Karpas-422 (cell line): ENCODE data around the gene FOXC2. TPM values are rescaled to one million over a fixed set of nuclear protein-coding genes. Genes with fewer than 3 reads are reported as not detected.

Source experiments
- DNase-seq: peaks from one replicate; pipeline ENCODE4 v3.0.0-alpha.2; 2015
- H2AFZ ChIP-seq: fragments of 200-600 bp; sonication (generic); 2 replicates; pipeline ENCODE4 v1.6.1; 2014; ENCODE audit warnings: antibody characterized with exemption, low read length, mixed read lengths
- H3K27ac ChIP-seq: fragments of 200-600 bp; sonication (generic); 2 replicates; pipeline ENCODE4 v1.5.1; 2014; ENCODE audit warnings: mild to moderate bottlenecking, low read length, moderate library complexity
- H3K27me3 ChIP-seq: fragments of 200-600 bp; sonication (generic); 2 replicates; pipeline ENCODE4 v1.6.1; 2014; ENCODE audit warnings: low read length, mixed read lengths
- H3K36me3 ChIP-seq: fragments of 200-600 bp; sonication (generic); 2 replicates; pipeline ENCODE4 v1.6.1; 2014; ENCODE audit warnings: low read length, mixed read lengths; ENCODE audit not compliant: insufficient read depth
- H3K4me1 ChIP-seq: fragments of 200-600 bp; sonication (generic); 2 replicates; pipeline ENCODE4 v1.6.1; 2014; ENCODE audit warnings: mild to moderate bottlenecking, low read length, mixed read lengths
- H3K4me2 ChIP-seq: fragments of 200-600 bp; sonication (generic); 2 replicates; pipeline ENCODE4 v1.6.1; 2014; ENCODE audit warnings: low read length, low read depth, mild to moderate bottlenecking; ENCODE audit not compliant: poor library complexity, severe bottlenecking
- H3K4me3 ChIP-seq: fragments of 200-600 bp; sonication (generic); 2 replicates; pipeline ENCODE4 v1.5.1; 2014; ENCODE audit warnings: mild to moderate bottlenecking, antibody characterized with exemption, low read length, mixed read lengths
- H3K79me2 ChIP-seq: fragments of 200-600 bp; sonication (generic); 2 replicates; pipeline ENCODE4 v1.6.1; 2014; ENCODE audit warnings: mild to moderate bottlenecking, low read length, mixed read lengths
- H3K9ac ChIP-seq: fragments of 200-600 bp; sonication (generic); 2 replicates; pipeline ENCODE4 v1.6.0; 2014; ENCODE audit warnings: low read length
- H3K9me2 ChIP-seq: fragments of 200-600 bp; sonication (generic), shearing (Covaris generic); replicated peaks from 2 replicates; pipeline ENCODE4 v1.6.0; 2014; ENCODE audit warnings: mild to moderate bottlenecking, low read length, moderate library complexity; ENCODE audit not compliant: insufficient read depth
- H3K9me3 ChIP-seq: fragments of 300-700, 200-600 bp; sonication (generic); 2 replicates; pipeline ENCODE4 v1.6.1; 2014; ENCODE audit warnings: low read length, mixed read lengths
- H4K20me1 ChIP-seq: fragments of 200-600 bp; sonication (generic); 2 replicates; pipeline ENCODE4 v1.6.1; 2014; ENCODE audit warnings: mild to moderate bottlenecking, antibody characterized with exemption, low read length, low read depth; ENCODE audit not compliant: insufficient read depth
- total RNA-seq: library from RNA; depleted of rRNA; stranded (reverse); fragments of >200 nt; shearing (Covaris generic); gene quantifications from 2 replicates; pipeline ENCODE4 v1.2.3, GENCODE V29; 2014; ENCODE audit warnings: low replicate concordance

FOXC2 gene
- total RNA-seq, 1 experiment from 2014 or later: not detected

- no peaks in the 10 kb centered on the region for H3K36me3 ChIP-seq
These were observed 9.0 kb upstream of the FOXC2 start for GRCh38 chr16:86557587-86557986.

GRCh38 chr16:86558355-86559193, 8.1 kb upstream of the FOXC2 start:
- Histone ChIP-seq H3K9me2 (no peaks in the 10 kb centered on the region), H3K9ac (no peak overlapping the region), H3K4me3 (no peak overlapping the region), H3K4me2 (no peak overlapping the region), H4K20me1 (no peaks in the 10 kb centered on the region), H3K27ac (no peak overlapping the region), H3K27me3 (no peaks in the 10 kb centered on the region), H3K9me3 (no peaks in the 10 kb centered on the region), H2AFZ (no peak overlapping the region), H3K36me3 (no peaks in the 10 kb centered on the region), H3K4me1 (peaks cover 12% of the 10 kb centered on the region), H3K79me2 (peaks cover 11% of the 10 kb centered on the region)
- no peak for DNase-seq

More at GRCh38 chr16:86557587-86557986, 9.0 kb upstream of the FOXC2 start:
- H3K9me3 ChIP-seq: no peaks in the 10 kb centered on the region
- no peak overlapping the region for H3K9ac ChIP-seq
- no peak overlapping the region for H3K4me3 ChIP-seq
- no peak overlapping the region for H3K4me2 ChIP-seq
- no peak overlapping the region for H2AFZ ChIP-seq
- no peak for DNase-seq
- peaks cover 12% of the 10 kb centered on the region for H3K4me1 ChIP-seq
- H3K79me2 ChIP-seq: peaks cover 11% of the 10 kb centered on the region
- H4K20me1 ChIP-seq: no peaks in the 10 kb centered on the region
- no peak overlapping the region for H3K27ac ChIP-seq
- no peaks in the 10 kb centered on the region for H3K9me2 ChIP-seq
- H3K27me3 ChIP-seq: no peaks in the 10 kb centered on the region

- Histone ChIP-seq H2AFZ (no peak overlapping the region), H3K9me3 (no peaks in the 10 kb centered on the region), H4K20me1 (no peaks in the 10 kb centered on the region), H3K27ac (no peak overlapping the region), H3K4me1 (peaks cover 7% of the 10 kb centered on the region), H3K9me2 (no peaks in the 10 kb centered on the region), H3K4me2 (no peak overlapping the region), H3K27me3 (no peaks in the 10 kb centered on the region), H3K36me3 (no peaks in the 10 kb centered on the region), H3K9ac (no peak overlapping the region), H3K79me2 (peaks cover under 1% of the 10 kb centered on the region), H3K4me3 (no peak overlapping the region)
- no peak for DNase-seq
These were observed 6.8 kb upstream of the FOXC2 start for GRCh38 chr16:86559802-86560305.

GRCh38 chr16:86562356-86562755, 4.3 kb upstream of the FOXC2 start:
- Histone ChIP-seq H3K79me2 (no peaks in the 10 kb centered on the region), H3K27me3 (no peaks in the 10 kb centered on the region), H3K4me1 (no peaks in the 10 kb centered on the region), H4K20me1 (no peaks in the 10 kb centered on the region), H3K9ac (no peak overlapping the region), H2AFZ (no peak overlapping the region), H3K9me2 (no peaks in the 10 kb centered on the region), H3K4me3 (no peak overlapping the region), H3K36me3 (no peaks in the 10 kb centered on the region), H3K4me2 (no peak overlapping the region), H3K27ac (no peak overlapping the region), H3K9me3 (no peaks in the 10 kb centered on the region)
- DNase-seq: no peak

GRCh38 chr16:86563469-86564345, 2.9 kb upstream of the FOXC2 start:
- no peaks in the 10 kb centered on the region for H3K27me3 ChIP-seq

GRCh38 chr16:86565181-86565631, 1.4 kb upstream of the FOXC2 start:
- Histone ChIP-seq H3K27ac (no peak overlapping the region), H3K36me3 (no peaks in the 10 kb centered on the region), H3K4me1 (no peaks in the 10 kb centered on the region), H4K20me1 (no peaks in the 10 kb centered on the region), H3K79me2 (no peaks in the 10 kb centered on the region), H3K27me3 (no peaks in the 10 kb centered on the region), H3K9me3 (no peaks in the 10 kb centered on the region), H3K9ac (no peak overlapping the region), H3K4me3 (no peak overlapping the region), H3K4me2 (no peak overlapping the region), H2AFZ (no peak overlapping the region), H3K9me2 (no peaks in the 10 kb centered on the region)
- DNase-seq: no peak

More at GRCh38 chr16:86563469-86564345, 2.9 kb upstream of the FOXC2 start:
- Histone ChIP-seq H3K9me3 (no peaks in the 10 kb centered on the region), H4K20me1 (no peaks in the 10 kb centered on the region), H3K27ac (no peak overlapping the region), H2AFZ (no peak overlapping the region), H3K4me1 (no peaks in the 10 kb centered on the region), H3K9ac (no peak overlapping the region), H3K9me2 (no peaks in the 10 kb centered on the region), H3K36me3 (no peaks in the 10 kb centered on the region), H3K4me3 (no peak overlapping the region), H3K79me2 (no peaks in the 10 kb centered on the region), H3K4me2 (peak overlapping the region; percentile 34)
- DNase-seq: peak; percentile 94

- no peak overlapping the region for H3K27ac ChIP-seq
- H4K20me1 ChIP-seq: no peaks in the 10 kb centered on the region
- H3K36me3 ChIP-seq: no peaks in the 10 kb centered on the region
- DNase-seq: no peak
- no peaks in the 10 kb centered on the region for H3K4me1 ChIP-seq
- no peaks in the 10 kb centered on the region for H3K27me3 ChIP-seq
- no peak overlapping the region for H3K4me3 ChIP-seq
- no peaks in the 10 kb centered on the region for H3K9me2 ChIP-seq
- no peak overlapping the region for H3K4me2 ChIP-seq
- H3K79me2 ChIP-seq: no peaks in the 10 kb centered on the region
- no peak overlapping the region for H3K9ac ChIP-seq
- H2AFZ ChIP-seq: no peak overlapping the region
- H3K9me3 ChIP-seq: no peaks in the 10 kb centered on the region
These were observed 751 bp upstream of the FOXC2 start for GRCh38 chr16:86565644-86566511.
